Umbilical cord (tissue), 2 donors: ENCODE results near the gene NAPSA. TPM values are rescaled to one million over a fixed set of nuclear protein-coding genes. Genes with fewer than 3 reads are reported as not detected.

Experiments
- DNase-seq: peaks from one replicate; pipeline ENCODE4 v3.0.0-alpha.2; 2015; ENCODE audit warnings: low spot score
- total RNA-seq: library from RNA; depleted of rRNA; stranded (reverse); fragments of >200 nt; gene quantifications from one replicate; pipeline ENCODE4 v1.2.3, GENCODE V29; 2014; ENCODE audit warnings: low replicate concordance; ENCODE audit not compliant: insufficient read depth

The NAPSA gene
- total RNA-seq, 1 donor from 2014 or later: 1.2 TPM

- DNase-seq: no peak
Observed at GRCh38 chr19:50384685-50385535, 19.5 kb upstream of the NAPSA start.

- peak; percentile 99 for DNase-seq
Observed at GRCh38 chr19:50383852-50384684, 18.6 kb upstream of the NAPSA start, which contains the start of gene POLD1. POLD1 (plus strand) TSS chr19:50384347; CDS start chr19:50398852, 14,505 bp downstream.

GRCh38 chr19:50383001-50383851 is 17.8 kb upstream of the NAPSA start:
- no peak for DNase-seq

GRCh38 chr19:50381881-50382729 is 16.7 kb upstream of the NAPSA start:
- no peak for DNase-seq

- DNase-seq: no peak
Observed at GRCh38 chr19:50380751-50381151, 15.3 kb upstream of the NAPSA start.

DNA sequence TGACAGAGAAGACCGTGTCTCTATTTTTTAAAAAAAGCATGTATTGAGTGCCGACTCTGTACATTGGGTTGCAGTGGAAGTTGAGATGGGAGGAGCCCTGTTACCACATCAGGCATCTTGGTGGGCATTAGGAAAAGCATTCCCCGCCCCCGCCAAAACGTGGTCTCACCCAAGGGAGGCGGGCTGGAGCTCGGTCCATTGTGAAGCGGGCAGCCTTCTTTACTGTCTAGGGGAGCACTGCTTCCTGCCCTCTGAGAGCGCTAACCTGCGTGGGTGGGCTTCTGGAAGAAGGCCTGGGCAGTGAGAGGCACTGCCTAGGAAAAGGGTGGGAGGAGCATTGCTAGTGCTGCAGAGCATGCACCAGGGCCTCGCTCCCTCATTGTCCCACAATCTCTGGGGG is 14.7 kb upstream of the NAPSA start:
- no peak for DNase-seq

- no peak for DNase-seq
Observed at GRCh38 chr19:50379602-50380001, 14.2 kb upstream of the NAPSA start.

DNA sequence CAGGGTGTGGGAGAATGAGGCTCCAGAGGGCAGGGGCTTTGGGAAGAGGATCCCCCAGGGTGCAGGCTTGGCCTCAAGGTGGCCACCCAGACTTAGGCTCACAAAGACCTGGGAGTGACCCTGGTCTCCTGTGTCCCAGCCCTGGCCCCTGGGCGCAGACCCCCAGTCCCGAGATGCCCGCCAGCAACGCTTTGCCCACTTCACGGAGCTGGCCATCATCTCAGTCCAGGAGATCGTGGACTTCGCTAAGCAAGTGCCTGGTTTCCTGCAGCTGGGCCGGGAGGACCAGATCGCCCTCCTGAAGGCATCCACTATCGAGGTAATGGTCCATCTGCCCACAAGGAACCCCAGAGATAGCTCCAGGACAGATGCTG is 13.4 kb upstream of the NAPSA start:
- no peak for DNase-seq

DNA sequence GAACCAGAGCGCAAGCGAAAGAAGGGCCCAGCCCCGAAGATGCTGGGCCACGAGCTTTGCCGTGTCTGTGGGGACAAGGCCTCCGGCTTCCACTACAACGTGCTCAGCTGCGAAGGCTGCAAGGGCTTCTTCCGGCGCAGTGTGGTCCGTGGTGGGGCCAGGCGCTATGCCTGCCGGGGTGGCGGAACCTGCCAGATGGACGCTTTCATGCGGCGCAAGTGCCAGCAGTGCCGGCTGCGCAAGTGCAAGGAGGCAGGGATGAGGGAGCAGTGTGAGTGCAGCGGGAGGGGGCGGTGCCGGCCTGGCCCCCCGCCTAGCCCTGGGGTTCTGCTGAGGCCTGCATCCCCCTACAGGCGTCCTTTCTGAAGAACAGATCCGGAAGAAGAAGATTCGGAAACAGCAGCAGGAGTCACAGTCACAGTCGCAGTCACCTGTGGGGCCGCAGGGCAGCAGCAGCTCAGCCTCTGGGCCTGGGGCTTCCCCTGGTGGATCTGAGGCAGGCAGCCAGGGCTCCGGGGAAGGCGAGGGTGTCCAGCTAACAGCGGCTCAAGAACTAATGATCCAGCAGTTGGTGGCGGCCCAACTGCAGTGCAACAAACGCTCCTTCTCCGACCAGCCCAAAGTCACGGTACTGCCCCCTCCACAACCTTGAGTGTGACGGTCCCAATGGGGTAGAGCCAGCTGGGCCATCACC is 12.9 kb upstream of the NAPSA start:
- DNase-seq: no peak

- no peak for DNase-seq
Observed at GRCh38 chr19:50377517-50377916, 12.1 kb upstream of the NAPSA start.

DNA sequence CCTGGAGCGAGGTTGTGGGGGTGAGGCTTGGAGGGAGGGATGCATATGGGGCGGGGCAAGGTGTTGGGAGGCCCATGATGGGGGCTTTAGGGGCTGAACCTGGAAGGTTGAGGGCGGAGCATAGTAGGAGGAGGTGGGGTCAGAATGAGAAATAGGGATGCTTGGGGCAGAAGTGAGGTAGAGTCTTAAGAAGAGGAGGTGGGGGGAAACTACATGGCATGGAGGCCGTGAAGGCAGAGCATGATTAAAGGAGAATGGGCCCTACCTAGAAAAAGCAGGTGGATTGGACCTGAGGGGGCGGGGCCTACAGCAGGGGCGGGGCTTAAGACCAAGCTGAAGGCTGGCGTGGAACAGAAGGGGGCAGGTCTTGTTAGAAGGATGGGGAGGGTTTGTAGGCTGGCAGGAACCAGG is 11.6 kb upstream of the NAPSA start:
- DNase-seq: peak; percentile 29

DNA sequence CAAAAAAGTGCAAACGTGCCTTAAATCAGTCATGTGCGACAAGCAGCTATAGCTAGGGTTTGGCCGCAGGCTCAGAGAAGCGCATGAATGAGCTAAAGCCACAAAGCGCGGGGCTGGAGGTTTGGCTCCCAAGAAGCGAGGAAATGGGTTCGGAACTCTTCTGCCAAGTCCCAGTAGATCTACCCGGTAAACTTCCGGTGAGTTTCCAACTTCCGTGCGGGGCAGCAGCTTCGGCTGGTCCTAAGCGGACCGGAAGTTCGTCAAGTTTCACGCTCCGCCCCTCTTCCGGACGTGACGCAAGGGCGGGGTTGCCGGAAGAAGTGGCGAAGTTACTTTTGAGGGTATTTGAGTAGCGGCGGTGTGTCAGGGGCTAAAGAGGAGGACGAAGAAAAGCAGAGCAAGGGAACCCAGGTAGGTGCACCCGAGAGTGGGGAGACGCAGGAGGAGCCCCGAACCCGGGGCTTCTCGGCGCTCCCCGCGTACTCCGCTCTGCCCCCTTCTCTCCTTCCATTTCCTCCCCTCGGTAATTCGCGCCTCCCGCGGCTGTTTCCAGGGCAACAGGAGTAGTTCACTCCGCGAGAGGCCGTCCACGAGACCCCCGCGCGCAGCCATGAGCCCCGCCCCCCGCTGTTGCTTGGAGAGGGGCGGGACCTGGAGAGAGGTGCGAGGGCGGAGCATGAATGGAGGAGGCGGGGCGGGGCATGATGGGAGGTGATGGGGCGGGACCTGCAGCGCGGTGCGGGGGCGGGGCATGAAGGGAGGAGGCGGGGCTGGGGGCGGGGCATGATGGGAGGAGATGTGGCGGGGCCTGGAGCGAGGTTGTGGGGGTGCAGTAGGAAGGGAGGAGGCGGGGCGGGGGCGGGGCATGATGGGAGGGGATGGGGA is 11.0 kb upstream of the NAPSA start, which contains the start of gene NR1H2:
Gene NR1H2, plus strand, starts transcription at position 292 of the 885 bp plus-strand sequence. CDS start 1,149 bp downstream, outside the sequence.
- DNase-seq: peak; percentile 98

DNA sequence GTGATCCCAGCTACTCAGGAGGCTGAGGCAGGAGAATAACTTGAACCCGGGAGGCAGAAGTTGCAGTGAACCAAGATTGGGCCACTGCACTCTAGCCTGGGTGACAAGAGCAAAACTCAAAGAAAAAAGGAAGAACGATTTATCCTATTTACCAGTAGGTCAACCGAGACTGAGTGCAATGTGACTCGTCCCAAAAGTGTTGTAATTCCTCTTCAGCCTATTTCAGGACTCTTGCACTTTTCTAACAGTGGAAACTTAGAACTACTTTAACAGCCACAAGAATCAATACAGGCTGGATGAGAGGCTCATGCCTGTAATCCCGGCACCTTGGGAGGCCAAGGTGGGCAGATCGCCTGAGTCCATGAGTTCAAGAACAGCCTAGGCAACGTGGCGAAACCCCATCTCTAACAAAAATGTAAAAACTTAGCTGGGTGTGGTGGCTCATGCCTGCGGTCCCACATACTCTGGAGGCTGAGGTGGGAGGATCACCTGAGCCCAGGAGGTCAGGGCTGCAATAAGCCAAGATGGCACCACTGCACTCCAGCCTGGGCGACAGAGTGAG is 6.6 kb upstream of the NAPSA start:
- no peak for DNase-seq

- peak; percentile 91 for DNase-seq
Observed at GRCh38 chr19:50368649-50369570, 3.5 kb upstream of the NAPSA start.

DNA sequence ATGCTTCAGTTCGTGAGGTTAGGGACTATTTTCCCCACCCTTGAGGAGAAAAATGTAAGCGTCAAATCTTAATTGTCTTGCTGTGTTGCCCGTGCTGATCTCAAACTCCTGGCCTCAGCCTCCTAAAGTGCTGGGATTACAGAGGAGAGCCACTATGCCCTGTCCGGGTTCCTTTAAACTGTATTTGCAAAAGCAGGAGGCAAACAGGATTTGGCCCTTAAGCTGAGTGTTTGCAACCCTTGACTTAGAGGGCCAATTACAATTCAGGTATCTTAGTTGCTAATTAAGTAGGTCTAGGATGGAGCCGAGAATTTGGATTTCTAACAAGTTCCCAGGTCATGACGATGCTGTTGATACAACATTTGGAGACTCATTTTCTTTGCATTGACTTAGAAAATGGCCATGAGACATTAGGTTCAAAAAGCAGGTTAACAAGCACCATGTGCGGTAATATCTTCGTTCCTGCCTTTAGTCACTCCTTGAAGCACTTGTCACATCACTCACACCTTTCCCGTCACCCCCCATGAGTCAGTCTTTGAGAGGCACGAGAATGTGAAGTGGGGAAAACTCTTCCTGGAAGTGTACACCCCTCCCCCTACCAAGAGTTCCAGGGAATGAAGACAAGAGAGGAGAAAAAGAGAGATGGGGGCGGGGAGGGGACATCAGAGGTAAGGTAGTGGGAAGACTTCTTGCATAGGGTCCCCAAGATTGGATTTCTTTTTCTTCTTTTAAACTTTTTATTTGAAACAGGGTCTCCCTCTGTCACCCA is 2.6 kb downstream of the NAPSA start:
- DNase-seq: no peak

DNA sequence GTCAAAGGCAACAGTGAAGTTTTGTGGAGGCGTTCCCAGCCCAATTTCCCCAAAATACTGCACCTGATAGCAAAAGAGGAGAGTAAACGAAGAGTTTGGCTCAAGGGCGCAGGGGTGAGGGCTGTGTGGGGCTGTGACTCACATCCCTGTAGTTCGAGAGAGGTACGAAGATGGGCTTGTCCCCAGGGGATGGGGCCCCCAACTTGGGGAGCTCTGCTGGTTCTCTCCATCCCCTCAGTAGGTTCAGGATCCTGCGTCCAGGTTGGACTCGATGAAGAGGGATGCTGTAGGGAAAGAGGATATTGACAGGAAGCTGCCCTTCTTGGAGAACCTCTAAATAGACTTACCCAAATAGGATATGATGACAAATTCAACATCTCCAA is 3.4 kb downstream of the NAPSA start:
- DNase-seq: no peak
